MCF 10A (cell line): ENCODE measurements around the gene HK1. TPM values are rescaled to one million over a fixed set of nuclear protein-coding genes. Genes with fewer than 3 reads are reported as not detected.

Experiments
- BruUV-seq: library from RNA; stranded (reverse); fragments of 400-500 nt; replicated peaks from 2 replicates; lab custom pipeline; 2021; lab: Mats Ljungman, UMichigan
- CTCF ChIA-PET: fragments of 300-600 bp; sonication (Branson Sonifier 250); formaldehyde crosslinking; extraction: SDS; loops from one replicate; lab custom pipeline; 2021; ENCODE audit warnings: antibody characterized with exemption, inconsistent platforms; lab: Yijun Ruan, JAX
- POLR2A ChIA-PET: fragments of 300-600, 350-650 bp; sonication (Branson Sonifier 250); formaldehyde crosslinking; extraction: SDS; loops from one replicate; lab custom pipeline; 2020; ENCODE audit warnings: antibody characterized with exemption, inconsistent platforms; lab: Yijun Ruan, JAX
- DNase-seq: peaks from one replicate; pipeline ENCODE4 v3.0.0-alpha.2; 2018; ENCODE audit not compliant: unreplicated experiment
- H3K27ac Mint-ChIP-seq: one replicate; pipeline ENCODE4 v1.8.0; 2022; ENCODE audit warnings: mild to moderate bottlenecking, low read depth, mixed read lengths; ENCODE audit not compliant: unreplicated experiment
- H3K27me3 Mint-ChIP-seq: one replicate; pipeline ENCODE4 v1.8.0; 2022; ENCODE audit warnings: mixed read lengths; ENCODE audit not compliant: insufficient read depth, unreplicated experiment
- H3K36me3 Mint-ChIP-seq: one replicate; pipeline ENCODE4 v1.8.0; 2022; ENCODE audit warnings: mild to moderate bottlenecking, moderate library complexity, mixed read lengths; ENCODE audit not compliant: insufficient read depth, unreplicated experiment
- H3K4me1 Mint-ChIP-seq: one replicate; pipeline ENCODE4 v1.8.0; 2022; ENCODE audit warnings: mixed read lengths; ENCODE audit not compliant: insufficient read depth, unreplicated experiment
- H3K4me3 Mint-ChIP-seq: one replicate; pipeline ENCODE4 v1.8.0; 2022; ENCODE audit warnings: mild to moderate bottlenecking, moderate library complexity, mixed read lengths; ENCODE audit not compliant: unreplicated experiment
- H3K9me3 Mint-ChIP-seq: one replicate; pipeline ENCODE4 v1.8.0; 2022; ENCODE audit warnings: mixed read lengths; ENCODE audit not compliant: unreplicated experiment
- intact Hi-C: fragments of 100-400 bp; cut with micrococcal nuclease; formaldehyde crosslinking; loops from 2 replicates; pipeline ENCODE4 v1.14.1; 2022
- total RNA-seq: library from RNA; stranded (reverse); gene quantifications from 2 replicates; pipeline ENCODE4 v1.2.3, GENCODE V29; 2022
- TF ChIP-seq, protein P1 (sequence below): fragments of 200-600 bp; IDR thresholded peaks from one replicate; pipeline ENCODE4 v1.8.0; 2022; ENCODE audit warnings: antibody characterized with exemption, mild to moderate bottlenecking; ENCODE audit not compliant: unreplicated experiment

Gene HK1
- total RNA-seq, 1 experiment from 2014 or later, result 134 TPM

DNA sequence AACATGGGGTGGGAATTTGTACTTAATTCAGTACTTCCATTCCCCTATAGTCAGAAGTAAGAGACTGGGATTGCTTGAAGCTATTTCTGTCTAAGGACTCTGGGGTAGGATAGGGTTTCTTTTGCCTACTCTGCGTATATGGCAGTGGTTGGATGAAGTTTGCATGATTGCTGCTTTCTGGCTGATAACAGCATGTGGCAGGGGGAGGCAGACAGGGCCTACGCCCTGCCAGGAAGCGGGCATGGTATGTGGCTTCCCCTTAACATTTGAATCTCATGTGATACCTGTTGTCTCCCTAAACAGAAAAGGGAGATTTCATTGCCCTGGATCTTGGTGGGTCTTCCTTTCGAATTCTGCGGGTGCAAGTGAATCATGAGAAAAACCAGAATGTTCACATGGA, 81.3 kb downstream of the HK1 start:
- ChIA-PET POLR2A (interaction anchor here (0.7 to 9.0 kb wide), 8 partner anchors 10 to 43 kb away, joined by 3 to 84 read pairs (median 40); no protein-coding TSS in a partner anchor), CTCF (interaction anchor here (0.7 to 1.4 kb wide), 3 partner anchors 16 to 26 kb away, joined by 3 to 4 read pairs (median 4); no protein-coding TSS in a partner anchor)
- H3K4me1 Mint-ChIP-seq, result peaks cover 52% of the 10 kb centered on the region
- peak overlapping the region; percentile 45 for H3K4me3 Mint-ChIP-seq
- intact Hi-C loops, result no loop called here
- no peaks in the 10 kb centered on the region for H3K27me3 Mint-ChIP-seq
- H3K36me3 Mint-ChIP-seq, result peaks cover 42% of the 10 kb centered on the region
- H3K27ac Mint-ChIP-seq, result peak overlapping the region; percentile 50
- TF ChIP-seq, protein P1, sequence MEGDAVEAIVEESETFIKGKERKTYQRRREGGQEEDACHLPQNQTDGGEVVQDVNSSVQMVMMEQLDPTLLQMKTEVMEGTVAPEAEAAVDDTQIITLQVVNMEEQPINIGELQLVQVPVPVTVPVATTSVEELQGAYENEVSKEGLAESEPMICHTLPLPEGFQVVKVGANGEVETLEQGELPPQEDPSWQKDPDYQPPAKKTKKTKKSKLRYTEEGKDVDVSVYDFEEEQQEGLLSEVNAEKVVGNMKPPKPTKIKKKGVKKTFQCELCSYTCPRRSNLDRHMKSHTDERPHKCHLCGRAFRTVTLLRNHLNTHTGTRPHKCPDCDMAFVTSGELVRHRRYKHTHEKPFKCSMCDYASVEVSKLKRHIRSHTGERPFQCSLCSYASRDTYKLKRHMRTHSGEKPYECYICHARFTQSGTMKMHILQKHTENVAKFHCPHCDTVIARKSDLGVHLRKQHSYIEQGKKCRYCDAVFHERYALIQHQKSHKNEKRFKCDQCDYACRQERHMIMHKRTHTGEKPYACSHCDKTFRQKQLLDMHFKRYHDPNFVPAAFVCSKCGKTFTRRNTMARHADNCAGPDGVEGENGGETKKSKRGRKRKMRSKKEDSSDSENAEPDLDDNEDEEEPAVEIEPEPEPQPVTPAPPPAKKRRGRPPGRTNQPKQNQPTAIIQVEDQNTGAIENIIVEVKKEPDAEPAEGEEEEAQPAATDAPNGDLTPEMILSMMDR, result no peak
- no peak for DNase-seq
- no TSS peak for BruUV-seq
- H3K9me3 Mint-ChIP-seq, result no peaks in the 10 kb centered on the region

DNA sequence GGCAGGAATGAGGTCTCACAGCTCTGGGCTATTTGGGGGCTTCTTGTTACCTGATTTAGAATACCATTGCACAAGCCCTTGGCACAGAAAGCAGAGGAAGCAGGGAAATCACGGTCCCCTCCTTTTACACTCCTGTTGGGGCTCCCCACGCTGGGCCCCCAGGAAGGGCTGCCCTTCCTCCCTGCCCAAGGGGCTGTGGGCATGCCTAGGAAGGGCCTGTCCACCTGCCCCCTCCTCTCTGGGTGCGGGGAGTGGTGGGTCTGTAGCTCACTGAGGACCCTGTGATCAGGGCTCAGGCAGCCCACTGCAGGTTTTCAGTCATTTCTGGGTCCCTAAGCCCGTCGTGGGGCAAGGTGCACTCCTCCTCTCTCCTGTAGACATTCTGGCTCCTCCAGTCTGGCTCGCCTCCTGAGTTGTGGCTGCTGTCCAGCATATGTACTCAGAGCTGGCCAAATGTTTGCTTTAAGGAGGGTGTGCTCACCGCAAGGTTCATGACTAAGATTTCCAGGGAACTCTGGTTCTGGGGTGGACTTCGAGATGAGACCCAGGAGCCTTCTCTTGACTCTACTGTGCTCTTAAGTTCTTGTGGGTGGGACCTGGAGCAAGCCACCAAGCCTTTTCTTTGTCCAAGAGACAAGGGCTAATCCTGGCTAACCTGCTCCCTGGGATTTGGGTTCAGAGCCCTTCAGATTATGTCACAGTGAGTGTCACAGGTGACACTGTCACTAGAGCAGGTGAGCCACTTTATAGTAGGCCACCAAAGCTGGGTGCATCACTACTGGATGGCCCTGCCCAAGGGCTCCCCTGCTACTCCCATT, 82.4 kb downstream of the HK1 start:
- H3K36me3 Mint-ChIP-seq, result peaks cover 42% of the 10 kb centered on the region
- H3K4me1 Mint-ChIP-seq, result peaks cover 52% of the 10 kb centered on the region
- DNase-seq, result peak; percentile 96
- H3K9me3 Mint-ChIP-seq, result no peaks in the 10 kb centered on the region
- ChIA-PET POLR2A (interaction anchor here (0.7 to 9.0 kb wide), 11 partner anchors 9 to 43 kb away, joined by 3 to 84 read pairs (median 24); no protein-coding TSS in a partner anchor), CTCF (interaction anchor here (1.0 to 2.6 kb wide), 3 partner anchors 10 to 155 kb away, joined by 3 to 10 read pairs (median 3); no protein-coding TSS in a partner anchor)
- intact Hi-C loops, result loop anchor here (5.0 kb wide), 1 partner anchor 43 kb away; no protein-coding TSS in a partner anchor
- H3K27me3 Mint-ChIP-seq, result no peaks in the 10 kb centered on the region
- TF ChIP-seq, protein P1, result no peak
- peak overlapping the region; percentile 87 for H3K27ac Mint-ChIP-seq
- no TSS peak for BruUV-seq
- peak overlapping the region; percentile 49 for H3K4me3 Mint-ChIP-seq

DNA sequence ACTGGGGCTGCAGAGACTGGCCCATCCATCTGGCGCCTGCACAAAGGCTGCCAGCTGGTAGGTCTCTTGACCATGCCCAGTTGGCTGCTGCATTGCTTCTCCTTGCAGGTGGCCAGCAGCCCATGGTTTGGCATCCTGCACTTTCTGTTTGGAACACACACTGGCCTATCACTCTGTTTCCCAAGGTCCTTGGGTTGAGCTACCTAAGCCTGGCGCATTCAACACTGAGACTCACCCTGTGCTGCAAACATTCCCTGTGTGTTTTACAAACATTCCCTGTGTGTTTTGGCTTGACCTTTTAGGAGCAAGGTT, 83.0 kb downstream of the HK1 start:
- Mint-ChIP-seq H3K4me3 (peak overlapping the region; percentile 49), H3K4me1 (peaks cover 52% of the 10 kb centered on the region), H3K36me3 (peaks cover 45% of the 10 kb centered on the region), H3K27me3 (no peaks in the 10 kb centered on the region), H3K9me3 (no peaks in the 10 kb centered on the region), H3K27ac (peak overlapping the region; percentile 87)
- POLR2A ChIA-PET, result interaction anchor here (1.2 to 9.0 kb wide), 9 partner anchors 8 to 43 kb away, joined by 4 to 84 read pairs (median 37); no protein-coding TSS in a partner anchor
- CTCF ChIA-PET, result interaction anchor here (1.0 to 2.6 kb wide), 4 partner anchors 10 to 154 kb away, joined by 3 to 10 read pairs (median 4); no protein-coding TSS in a partner anchor
- TF ChIP-seq, protein P1, result no peak
- intact Hi-C loops, result loop anchor here (5.0 kb wide), 1 partner anchor 44 kb away; no protein-coding TSS in a partner anchor
- peak; percentile 56 for DNase-seq
- BruUV-seq, result no TSS peak

DNA sequence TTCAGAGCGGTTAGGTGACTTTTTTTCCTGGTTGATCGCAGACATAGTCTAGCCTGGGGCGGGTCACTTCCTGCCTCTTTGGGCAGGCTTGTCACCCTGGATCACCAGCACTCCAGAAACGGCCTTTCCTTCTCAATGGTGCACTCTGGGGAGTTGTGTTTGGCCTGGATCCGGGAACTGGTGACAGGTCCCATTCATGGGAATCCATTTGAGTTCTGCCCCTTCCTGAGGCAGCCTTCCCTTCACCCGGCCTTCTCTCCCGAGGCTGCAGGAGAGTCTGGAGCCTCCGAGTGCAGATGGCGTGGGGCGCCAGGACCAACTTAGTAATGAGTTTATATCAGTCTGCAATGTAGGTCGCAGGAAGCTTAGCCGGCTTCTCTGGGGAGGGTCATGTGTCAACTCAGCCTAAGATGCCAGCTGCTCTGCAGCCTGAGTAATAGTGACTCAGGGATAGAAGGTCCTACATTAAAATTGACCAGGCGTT, 84.2 kb downstream of the HK1 start:
- no TSS peak for BruUV-seq
- H3K4me3 Mint-ChIP-seq, result no peak overlapping the region
- TF ChIP-seq, protein P1, result no peak
- peaks cover 53% of the 10 kb centered on the region for H3K36me3 Mint-ChIP-seq
- POLR2A ChIA-PET, result interaction anchor here (0.8 to 9.0 kb wide), 8 partner anchors 12 to 45 kb away, joined by 3 to 84 read pairs (median 40); no protein-coding TSS in a partner anchor
- peak; percentile 66 for DNase-seq
- intact Hi-C loops, result loop anchor here (5.0 kb wide), 1 partner anchor 45 kb away; no protein-coding TSS in a partner anchor
- no peaks in the 10 kb centered on the region for H3K9me3 Mint-ChIP-seq
- H3K4me1 Mint-ChIP-seq, result peaks cover 52% of the 10 kb centered on the region
- no peaks in the 10 kb centered on the region for H3K27me3 Mint-ChIP-seq
- H3K27ac Mint-ChIP-seq, result peak overlapping the region; percentile 65
- CTCF ChIA-PET, result interaction anchor here (0.7 to 2.6 kb wide), 6 partner anchors 11 to 43 kb away, joined by 3 to 10 read pairs (median 4); no protein-coding TSS in a partner anchor
